Cardiac muscle cell (in vitro differentiated cells and primary cell): ENCODE measurements around the gene PAM. TPM values are rescaled to one million over a fixed set of nuclear protein-coding genes. Genes with fewer than 3 reads are reported as not detected.

Experiments
- DNase-seq, 2 donors: peaks; one replicate each; pipeline versions ENCODE4 v3.0.0 to v3.0.0-alpha.2; 2010 to 2017; ENCODE audit warnings: low read depth in 1 of 2, low spot score in 1 of 2
- H3K27ac ChIP-seq: fragments of 200-600 bp; sonication (generic); 2 replicates; pipeline ENCODE4 v1.5.1; 2016
- H3K27me3 ChIP-seq: fragments of 200-600 bp; sonication (generic); 2 replicates; pipeline ENCODE4 v1.6.0; 2016; ENCODE audit warnings: control low read depth
- H3K36me3 ChIP-seq: fragments of 200-600 bp; sonication (generic); 2 replicates; pipeline ENCODE4 v1.5.1; 2016; ENCODE audit warnings: control low read depth
- H3K4me1 ChIP-seq: fragments of 200-600 bp; sonication (generic); 2 replicates; pipeline ENCODE4 v1.8.1; 2017; ENCODE audit warnings: low read depth, mild to moderate bottlenecking, mixed run types
- H3K4me3 ChIP-seq: fragments of 200-600 bp; sonication (generic); 2 replicates; pipeline ENCODE4 v1.5.1; 2016; ENCODE audit warnings: mild to moderate bottlenecking
- H3K9me3 ChIP-seq: fragments of 200-600 bp; sonication (generic); 2 replicates; pipeline ENCODE4 v1.5.1; 2017; ENCODE audit warnings: low read depth, mild to moderate bottlenecking, control low read depth
- CTCF ChIP-seq: IDR thresholded peaks from 2 replicates; pipeline ENCODE4 v1.5.1; 2012; ENCODE audit warnings: low read depth, mild to moderate bottlenecking, low read length
- polyA plus RNA-seq: library from polyadenylated mRNA; unstranded; fragments of >200 nt; fragmentation: Nextera tagmentation; extraction: Ambion mirVana; gene quantifications from 2 replicates; pipeline ENCODE4 v1.2.1, GENCODE V29; 2016
- total RNA-seq: library from RNA; depleted of rRNA; stranded (reverse); fragments of >200 nt; gene quantifications from 2 replicates; pipeline ENCODE4 v1.2.3, GENCODE V29; 2016

The PAM gene
- total and polyA plus RNA-seq, 2 experiments from 2014 or later, result 375 to 392 TPM

- Histone ChIP-seq H3K27me3 (no peaks in the 10 kb centered on the region), H3K36me3 (no peaks in the 10 kb centered on the region), H3K4me1 (no peaks in the 10 kb centered on the region), H3K4me3 (no peak overlapping the region), H3K9me3 (no peaks in the 10 kb centered on the region), H3K27ac (no peak overlapping the region)
- no peak for TF ChIP-seq CTCF
- no peak for DNase-seq
Measured at GRCh38 chr5:102818934-102819333, 63.8 kb downstream of the PAM start.

- no peaks in the 10 kb centered on the region for H3K27me3 ChIP-seq
- no peak for DNase-seq
- no peaks in the 10 kb centered on the region for H3K9me3 ChIP-seq
- no peaks in the 10 kb centered on the region for H3K36me3 ChIP-seq
- no peaks in the 10 kb centered on the region for H3K4me1 ChIP-seq
- no peak overlapping the region for H3K27ac ChIP-seq
- TF ChIP-seq CTCF, result no peak
- no peak overlapping the region for H3K4me3 ChIP-seq
Measured at GRCh38 chr5:102819634-102820033, 64.5 kb downstream of the PAM start.

- Histone ChIP-seq H3K4me1 (no peaks in the 10 kb centered on the region), H3K4me3 (no peak overlapping the region), H3K36me3 (no peaks in the 10 kb centered on the region), H3K27me3 (no peaks in the 10 kb centered on the region), H3K27ac (no peak overlapping the region), H3K9me3 (no peaks in the 10 kb centered on the region)
- DNase-seq, result peak in 1 of 2 donors; percentile 47
- TF ChIP-seq CTCF, result no peak
Measured at GRCh38 chr5:102823441-102823874, 68.4 kb downstream of the PAM start.

GRCh38 chr5:102826629-102827028 is 71.5 kb downstream of the PAM start:
- no peak for DNase-seq
- H3K36me3 ChIP-seq, result no peaks in the 10 kb centered on the region
- H3K27ac ChIP-seq, result no peak overlapping the region
- TF ChIP-seq CTCF, result no peak
- no peaks in the 10 kb centered on the region for H3K9me3 ChIP-seq
- H3K4me3 ChIP-seq, result no peak overlapping the region
- H3K4me1 ChIP-seq, result no peaks in the 10 kb centered on the region
- no peaks in the 10 kb centered on the region for H3K27me3 ChIP-seq

- H3K9me3 ChIP-seq, result no peaks in the 10 kb centered on the region
- TF ChIP-seq CTCF, result no peak
- H3K4me3 ChIP-seq, result no peak overlapping the region
- H3K36me3 ChIP-seq, result no peaks in the 10 kb centered on the region
- H3K27ac ChIP-seq, result no peak overlapping the region
- H3K27me3 ChIP-seq, result no peaks in the 10 kb centered on the region
- no peaks in the 10 kb centered on the region for H3K4me1 ChIP-seq
- DNase-seq, result no peak
Measured at GRCh38 chr5:102830241-102830640, 75.1 kb downstream of the PAM start.

- Histone ChIP-seq H3K9me3 (no peaks in the 10 kb centered on the region), H3K4me3 (no peak overlapping the region), H3K36me3 (no peaks in the 10 kb centered on the region), H3K27ac (no peak overlapping the region), H3K4me1 (no peaks in the 10 kb centered on the region), H3K27me3 (no peaks in the 10 kb centered on the region)
- no peak for TF ChIP-seq CTCF
- no peak for DNase-seq
Measured at GRCh38 chr5:102832445-102832844, 77.3 kb downstream of the PAM start.
